ENCODE data around the gene AP1S1. TPM values are rescaled to one million over a fixed set of nuclear protein-coding genes. Genes with fewer than 3 reads are reported as not detected.

Gene AP1S1
- total and polyA plus RNA-seq, 9 of the 15 experiments (the other 6 are each of a cell fraction or from before 2014, with no cell fraction given) = 4.4 to 149 (median 89.4) TPM

DNA sequence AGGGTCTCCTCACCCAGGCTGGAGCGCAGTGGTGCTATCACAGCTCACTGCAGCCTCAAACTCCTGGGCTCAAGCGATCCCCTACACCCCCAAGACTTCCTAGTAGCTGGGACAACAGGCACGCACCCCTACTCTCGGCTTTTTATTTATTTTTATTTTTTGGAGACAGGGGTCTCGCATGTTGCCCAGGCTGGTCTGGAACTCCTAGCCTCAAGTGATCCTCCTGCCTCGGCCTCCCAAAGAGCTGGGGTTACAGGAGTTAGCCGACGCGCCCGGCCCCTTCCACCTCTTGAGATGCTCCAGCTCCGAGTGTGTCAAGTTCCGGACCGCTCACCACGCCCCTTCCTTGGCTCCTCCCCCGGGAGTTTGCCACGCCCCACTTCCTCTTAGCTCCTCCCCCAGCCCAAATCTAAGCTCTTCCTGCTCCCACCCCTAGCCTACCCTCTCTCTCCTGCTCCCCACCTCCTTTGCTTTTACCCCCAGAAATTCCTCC lies 19.5 kb downstream of the AP1S1 start (continued):
- TF ChIP-seq ZNF407 (IDR thresholded peaks at IDR 0.05; ENCODE audit: low read depth) (peak; percentile 77), DIDO1 (tag; IDR thresholded peaks at IDR 0.05; ENCODE audit: low read depth) (no peak), SMAD2 (IDR thresholded peaks at IDR 0.05; ENCODE audit: low read depth, low read length) (no peak), SAP30 (IDR thresholded peaks at IDR 0.05; ENCODE audit: borderline replicate concordance, insufficient read depth, low read depth, low read length, poor library complexity, severe bottlenecking) (no peak), ZFP1 (CRISPR knock-in tag; IDR thresholded peaks at IDR 0.05) (no peak), POLR2AphosphoS5 (IDR thresholded peaks at IDR 0.05; ENCODE audit: control insufficient read depth, insufficient read depth, low read depth, low read length) (no peak), ZFP36 (IDR thresholded peaks at IDR 0.05; ENCODE audit: low read depth, low read length, partially characterized antibody) (peak; percentile 88), ZNF512 (tag; IDR thresholded peaks at IDR 0.05) (no peak), MED1 (CRISPR knock-in tag; IDR thresholded peaks at IDR 0.05; ENCODE audit: borderline replicate concordance) (no peak), NUFIP1 (IDR thresholded peaks at IDR 0.05; ENCODE audit: partially characterized antibody) (no peak), ASH1L (IDR thresholded peaks at IDR 0.05; ENCODE audit: borderline replicate concordance, low read depth, partially characterized antibody) (peak; percentile 29), ZNF232 (CRISPR knock-in tag; IDR thresholded peaks at IDR 0.05) (no peak), SFPQ (IDR thresholded peaks at IDR 0.05; ENCODE audit: low read depth, low read length) (no peak), ARID2 (IDR thresholded peaks at IDR 0.05) (no peak), GABPB1 (CRISPR knock-in tag; IDR thresholded peaks at IDR 0.05) (0 out of 2 replicates have a peak, but pooled peaks have one; percentile 31), RCOR1 (IDR thresholded peaks at IDR 0.05; ENCODE audit: borderline replicate concordance in 1 of 2, low read depth in 2 of 2, low read length in 2 of 2) (no peak), ZNF121 (CRISPR knock-in tag; conservative IDR thresholded peaks at IDR 0.05) (0 out of 2 replicates have a peak, but pooled peaks have one; percentile 28)
